ENCODE results near the gene TBXA2R.
A peak's percentile ranks its signal among the peaks of the same experiment; 100 is the strongest.
"Not testable (repeated sequence)": the region's sequence is repeated elsewhere in the genome, so short reads cannot be mapped to it uniquely, and the experiment has no call there.

Gene TBXA2R

GRCh38 chr19:3638208-3639193, 31.8 kb upstream of the TBXA2R start:
- no peak for DNase-seq

GRCh38 chr19:3637621-3638020, 30.9 kb upstream of the TBXA2R start:
- DNase-seq: no peak

DNA sequence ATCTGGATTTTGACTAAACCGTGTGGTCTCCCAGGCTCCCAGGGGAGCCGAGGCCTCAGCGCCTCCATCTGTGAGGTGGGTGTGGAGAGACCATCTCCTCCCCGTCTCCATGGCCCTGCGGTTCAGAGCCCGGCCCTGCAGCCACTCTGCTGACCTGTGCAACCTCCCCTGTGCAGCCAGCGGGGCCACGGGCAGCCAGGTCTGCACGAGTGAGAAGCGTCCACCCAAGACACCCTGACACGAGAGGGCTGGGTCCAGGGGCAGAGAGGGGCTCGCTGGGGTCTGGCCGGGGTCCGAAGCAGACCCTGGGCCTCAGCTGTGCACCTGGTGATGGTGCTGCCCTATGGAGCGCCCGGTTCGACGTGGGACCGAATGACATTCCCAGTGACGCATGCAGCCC, 30.3 kb upstream of the TBXA2R start:
- DNase-seq: no peak

GRCh38 chr19:3636506-3636905, 29.8 kb upstream of the TBXA2R start:
- no peak for DNase-seq

DNA sequence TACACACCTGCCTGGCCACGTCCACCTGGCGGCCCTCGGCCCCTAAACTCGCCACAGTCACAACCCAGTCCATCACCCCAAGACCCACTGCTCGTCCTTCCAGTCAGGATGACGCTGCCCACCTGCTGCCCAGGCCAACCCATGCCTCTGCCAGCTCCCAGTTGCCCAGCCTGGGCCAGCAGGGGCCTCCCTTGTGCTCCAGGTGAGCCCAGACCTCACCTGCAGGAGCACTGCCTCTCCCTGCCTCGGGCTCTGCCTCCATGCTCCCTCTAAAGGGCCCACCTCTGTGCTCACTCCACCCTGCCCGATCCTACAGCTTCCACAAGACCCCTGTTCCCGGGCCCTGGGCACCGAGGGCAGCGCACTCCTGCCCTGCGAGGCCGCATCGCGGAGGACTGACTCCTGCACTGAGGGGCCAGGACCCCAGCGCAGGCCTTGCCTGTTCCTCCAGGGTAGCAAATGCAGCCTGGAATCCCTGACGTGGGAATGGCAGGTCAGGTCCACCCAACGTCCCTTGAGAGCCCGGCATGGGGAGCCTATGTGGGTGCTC, 27.9 kb upstream of the TBXA2R start:
- no peak for DNase-seq

DNA sequence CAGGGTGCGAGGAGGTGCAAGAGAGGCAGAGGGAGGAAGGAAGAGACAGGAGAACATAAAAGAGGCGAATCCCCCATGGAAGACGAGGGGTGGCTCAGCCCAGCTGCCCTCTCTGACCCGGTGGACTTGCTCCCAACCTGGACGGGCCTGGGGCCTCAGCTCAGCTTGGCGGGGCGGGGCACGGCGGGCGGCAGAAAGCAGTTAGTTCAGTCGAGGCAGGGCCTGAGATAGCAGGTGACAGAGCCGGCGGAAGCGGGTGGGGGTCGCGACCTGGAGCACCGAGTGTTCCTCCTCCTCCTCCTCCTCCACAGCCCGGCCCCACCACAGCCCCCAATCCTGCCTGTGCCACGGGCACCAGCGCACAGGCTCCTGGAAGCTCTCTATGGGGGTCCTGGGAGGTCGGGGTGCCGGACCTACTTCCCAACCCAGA, 26.9 kb upstream of the TBXA2R start:
- no peak for DNase-seq

DNA sequence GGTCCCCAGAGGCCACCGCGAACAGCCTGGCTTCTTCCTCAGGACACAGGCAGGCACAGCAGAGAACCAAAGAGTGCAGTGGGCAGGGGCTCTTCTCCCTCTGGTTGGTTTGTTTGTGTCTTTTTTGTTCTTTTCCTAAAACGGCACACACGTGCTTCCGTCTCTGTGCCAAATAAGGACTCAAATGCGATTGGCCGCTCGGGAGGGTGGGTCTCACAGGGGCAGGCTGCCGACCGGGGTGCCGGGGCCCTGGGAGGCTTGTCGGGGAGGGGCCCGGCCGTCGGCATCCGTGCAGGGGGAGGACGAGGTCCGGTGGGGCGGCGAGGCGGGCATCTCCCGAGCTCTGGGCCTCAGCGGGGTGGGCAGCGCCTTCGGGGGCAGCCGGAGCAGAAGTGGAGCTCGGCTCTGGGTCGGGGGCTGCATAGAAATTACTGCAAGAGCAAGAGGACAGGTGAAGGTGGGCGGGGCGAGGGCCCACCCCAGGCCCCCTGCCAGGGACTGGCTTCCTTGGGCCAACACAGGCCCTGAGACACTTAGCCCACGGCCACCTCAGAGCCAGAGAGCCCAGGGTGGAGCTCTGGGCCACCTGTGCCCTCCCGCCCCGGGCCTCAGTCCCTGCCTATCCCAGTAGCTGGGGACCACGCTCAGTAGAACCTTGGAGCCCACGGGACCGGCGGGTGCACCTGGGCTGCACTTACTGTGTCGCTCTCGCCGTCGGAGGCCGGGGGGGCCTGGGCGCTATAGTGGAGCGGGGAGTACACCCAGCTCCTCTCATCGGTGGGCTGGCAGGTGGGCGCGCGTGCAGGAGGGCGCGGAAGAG, 26.3 kb upstream of the TBXA2R start:
- no peak for DNase-seq

GRCh38 chr19:3632098-3632497, 25.4 kb upstream of the TBXA2R start:
- DNase-seq: no peak

GRCh38 chr19:3631053-3631861, 24.6 kb upstream of the TBXA2R start:
- DNase-seq: no peak

GRCh38 chr19:3628766-3629165, 22.1 kb upstream of the TBXA2R start:
- not testable (repeated sequence) for DNase-seq

GRCh38 chr19:3627351-3627723, 20.7 kb upstream of the TBXA2R start:
- DNase-seq: no peak

- DNase-seq: peak; percentile 99
Observed at GRCh38 chr19:3626473-3627350, 20.0 kb upstream of the TBXA2R start, which contains the start of gene CACTIN. Gene CACTIN (minus strand): TSS chr19:3626790. CDS start chr19:3626762, 28 bp downstream.

DNA sequence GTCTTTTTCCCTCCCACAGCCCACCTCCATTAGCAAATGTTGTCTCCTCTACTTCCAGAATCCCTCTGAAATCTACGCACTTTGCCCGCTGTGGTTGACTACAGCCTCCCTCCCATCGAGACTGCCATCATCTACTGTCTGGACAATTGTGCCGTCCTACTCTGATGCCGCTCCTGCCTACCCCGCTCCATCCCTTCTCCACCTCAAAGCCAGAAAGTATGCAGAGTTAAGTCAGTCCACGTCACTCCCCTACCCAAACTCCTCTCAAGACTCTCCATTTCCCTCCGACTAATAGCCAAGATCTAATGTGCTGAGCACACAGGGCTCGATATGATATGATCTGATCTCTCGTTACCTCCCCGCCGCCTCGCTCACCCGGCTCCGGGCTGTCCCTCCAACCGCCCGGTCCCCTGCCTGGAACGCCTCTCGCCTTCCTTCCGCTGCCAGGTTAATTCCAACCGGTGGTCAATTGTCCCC, 19.4 kb upstream of the TBXA2R start:
- no peak for DNase-seq

GRCh38 chr19:3623716-3624115, 17.0 kb upstream of the TBXA2R start:
- no peak for DNase-seq

- DNase-seq: no peak
Observed at GRCh38 chr19:3622224-3622623, 15.5 kb upstream of the TBXA2R start.

DNA sequence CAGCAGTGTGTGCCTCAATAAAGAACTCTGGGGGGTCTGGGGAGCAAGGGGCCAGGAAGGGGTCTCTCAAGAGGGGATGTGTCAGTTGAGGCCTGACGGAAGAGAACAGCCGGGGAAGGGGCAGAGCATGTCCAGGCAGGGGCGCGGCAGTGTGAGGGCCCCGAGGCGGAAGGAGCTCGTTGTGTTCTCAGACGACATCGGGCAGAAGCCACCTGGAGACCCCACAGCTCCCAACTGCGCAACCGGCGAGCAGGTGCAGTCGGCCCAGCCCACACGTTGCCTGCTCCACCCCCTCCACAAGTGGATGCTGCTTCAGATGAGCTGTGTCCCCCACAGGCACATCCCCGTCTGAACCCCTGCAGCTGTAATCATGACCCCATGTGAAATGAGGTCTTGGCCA, 15.0 kb upstream of the TBXA2R start:
- DNase-seq: no peak

DNA sequence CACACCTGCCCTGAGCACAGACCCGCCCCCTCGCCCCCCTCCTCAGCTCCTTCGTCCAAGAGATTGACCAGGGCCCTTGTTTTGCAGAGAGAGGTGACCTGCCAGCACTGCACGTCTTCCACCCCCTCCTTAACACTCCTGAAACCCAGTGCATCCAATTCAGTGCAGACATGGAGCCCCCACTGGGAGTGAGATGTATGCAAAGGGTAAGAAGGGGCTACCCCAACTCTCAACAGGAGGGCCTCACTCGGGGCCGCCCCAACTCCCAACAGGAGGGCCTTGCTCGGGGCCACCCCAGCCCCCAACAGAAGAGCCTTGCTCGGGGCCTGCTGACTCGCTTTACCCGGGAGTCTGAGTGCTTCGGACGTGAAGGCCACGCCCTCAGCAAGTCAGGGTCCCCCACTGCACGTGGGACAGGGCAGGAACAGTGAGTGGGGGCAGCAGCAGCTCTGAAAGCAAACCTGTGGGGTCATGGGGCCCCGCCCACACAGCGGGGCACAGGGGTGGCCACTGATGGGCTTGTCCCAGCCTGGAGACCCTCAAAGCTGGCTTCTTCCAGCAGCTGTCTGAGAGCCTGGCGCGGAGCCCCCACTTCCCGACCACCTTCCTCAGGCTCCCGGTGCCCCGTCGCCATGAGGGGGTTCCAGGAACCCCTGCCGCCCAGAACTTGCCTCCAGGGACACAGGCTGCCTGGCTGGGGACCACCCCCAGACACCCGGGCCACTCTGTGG, 14.3 kb upstream of the TBXA2R start:
- DNase-seq: no peak

- DNase-seq: no peak
Observed at GRCh38 chr19:3620145-3620816, 13.6 kb upstream of the TBXA2R start.

- DNase-seq: no peak
Observed at GRCh38 chr19:3619631-3620012, 12.9 kb upstream of the TBXA2R start.
